GM12878 (cell line): ENCODE results near the gene YIPF6. TPM values are rescaled to one million over a fixed set of nuclear protein-coding genes. Genes with fewer than 3 reads are reported as not detected.

Experiments used
- ATAC-seq: fragments of 200-7000 bp; cut with Tn5 transposase; 3 replicates; pipeline ENCODE4 v1.9.1; 2020; ENCODE audit warnings: mild to moderate bottlenecking, moderate library complexity
- BruUV-seq: library from RNA; stranded (reverse); fragments of 400-500 nt; replicated peaks from 2 replicates; lab custom pipeline; 2021; lab: Mats Ljungman, UMichigan
- CTCF ChIA-PET: fragments of 300-600 bp; sonication (Branson Sonifier 250); formaldehyde crosslinking; extraction: SDS; loops from one replicate; lab custom pipeline; 2021; ENCODE audit warnings: inconsistent platforms; lab: Yijun Ruan, JAX
- POLR2A ChIA-PET: fragments of 350-600 bp; formaldehyde crosslinking; extraction: SDS; loops from one replicate; lab custom pipeline; 2021; ENCODE audit warnings: inconsistent platforms; lab: Charles Lee
- RAD21 ChIA-PET: fragments of 300-600 bp; sonication (Branson Sonifier 250); formaldehyde crosslinking; loops from one replicate; lab custom pipeline; 2023; ENCODE audit warnings: antibody characterized with exemption; ENCODE audit not compliant: unreplicated experiment; lab: Charles Lee
- SMC1A ChIA-PET: fragments of 300-600 bp; sonication (Branson Sonifier 250); formaldehyde crosslinking; loops from one replicate; lab custom pipeline; 2023; ENCODE audit not compliant: unreplicated experiment, uncharacterized antibody; lab: Charles Lee
- DNase-seq: peaks from one replicate; pipeline ENCODE4 v3.0.0-alpha.2; 2011; ENCODE audit warnings: low read depth, low spot score
- FAIRE-seq: peaks from 3 replicates; lab custom pipeline; 2011; peaks lifted over from hg19 to GRCh38; lab: Jason Lieb, UNC
- H2AFZ ChIP-seq: 2 replicates; pipeline ENCODE4 v1.6.0; 2011; ENCODE audit warnings: low read depth, low read length, control low read depth; ENCODE audit not compliant: control insufficient read depth
- H3K27ac ChIP-seq: 2 replicates; pipeline ENCODE4 v1.5.1; 2011; ENCODE audit warnings: control low read depth; ENCODE audit not compliant: control insufficient read depth, insufficient read depth
- H3K27me3 ChIP-seq, 2 experiments: replicated peaks in 1 of 2; 2 replicates each; pipeline versions ENCODE4 v1.6.0 to v1.6.1; 2011; ENCODE audit warnings: low read length in 1 of 2; ENCODE audit not compliant: control insufficient read depth in 2 of 2, insufficient read depth in 2 of 2
- H3K36me3 ChIP-seq, 2 experiments: 2 replicates each; pipeline ENCODE4 v1.5.1; 2011; ENCODE audit warnings: low read length in 1 of 2; ENCODE audit not compliant: control insufficient read depth in 2 of 2, insufficient read depth in 2 of 2
- H3K4me1 ChIP-seq: 2 replicates; pipeline ENCODE4 v1.6.1; 2011; ENCODE audit warnings: mild to moderate bottlenecking, low read length, moderate library complexity, mixed read lengths; ENCODE audit not compliant: control insufficient read depth, insufficient read depth
- H3K4me2 ChIP-seq: 2 replicates; pipeline ENCODE4 v1.6.0; 2011; ENCODE audit warnings: control low read depth; ENCODE audit not compliant: control insufficient read depth, insufficient read depth
- H3K4me3 ChIP-seq: fragments of 200-600 bp; sonication (generic); 2 replicates; pipeline ENCODE4 v1.5.1; 2016
- H3K79me2 ChIP-seq: 2 replicates; pipeline ENCODE4 v1.6.0; 2011; ENCODE audit warnings: low read length; ENCODE audit not compliant: control insufficient read depth, insufficient read depth
- H3K9ac ChIP-seq: 2 replicates; pipeline ENCODE4 v1.8.0; 2011; ENCODE audit warnings: low read length, control low read depth, mixed read lengths; ENCODE audit not compliant: control insufficient read depth, insufficient read depth
- H3K9me3 ChIP-seq: replicated peaks from 3 replicates; pipeline ENCODE4 v1.5.1; 2011; ENCODE audit warnings: mild to moderate bottlenecking, low read length; ENCODE audit not compliant: control insufficient read depth, insufficient read depth
- H4K20me1 ChIP-seq: 2 replicates; pipeline ENCODE4 v1.6.0; 2011; ENCODE audit not compliant: control insufficient read depth, insufficient read depth
- ATF7 ChIP-seq: fragments of 450-650 bp; IDR thresholded peaks from 2 replicates; pipeline ENCODE4 v1.6.1; 2016; ENCODE audit warnings: low read depth, mild to moderate bottlenecking
- CBX3 ChIP-seq: fragments of 200-600 bp; sonication (generic); IDR thresholded peaks from 2 replicates; pipeline ENCODE4 v1.6.1; 2016; ENCODE audit warnings: low read depth, borderline replicate concordance
- CHD1 ChIP-seq: IDR thresholded peaks from 2 replicates; pipeline ENCODE4 v1.6.1; 2012; ENCODE audit warnings: low read depth, low read length, improper control_type of control experiment
- CHD2 ChIP-seq: IDR thresholded peaks from 2 replicates; pipeline ENCODE4 v1.6.1; 2011; ENCODE audit warnings: low read depth, low read length, improper control_type of control experiment, borderline replicate concordance
- GATAD2B ChIP-seq: fragments of 450-650 bp; conservative IDR thresholded peaks from 2 replicates; pipeline ENCODE4 v1.6.1; 2017; ENCODE audit warnings: low read depth, mild to moderate bottlenecking, moderate library complexity
- HDGF ChIP-seq: fragments of 450-650 bp; IDR thresholded peaks from 2 replicates; pipeline ENCODE4 v1.6.1; 2016; ENCODE audit warnings: antibody characterized with exemption
- MTA3 ChIP-seq: IDR thresholded peaks from 2 replicates; pipeline ENCODE4 v1.6.1; 2012; ENCODE audit warnings: low read length, inconsistent platforms, borderline replicate concordance
- NR2F1 ChIP-seq: fragments of 450-650 bp; conservative IDR thresholded peaks from 2 replicates; pipeline ENCODE4 v1.6.1; 2017; ENCODE audit warnings: mild to moderate bottlenecking
- POLR2AphosphoS5 ChIP-seq: IDR thresholded peaks from 2 replicates; pipeline ENCODE4 v1.6.1; 2011; ENCODE audit warnings: mild to moderate bottlenecking, low read length, inconsistent platforms
- SIX5 ChIP-seq: IDR thresholded peaks from 2 replicates; pipeline ENCODE4 v1.6.1; 2011; ENCODE audit warnings: mild to moderate bottlenecking, low read depth, low read length, moderate library complexity; ENCODE audit not compliant: severe bottlenecking
- SREBF1 ChIP-seq: IDR thresholded peaks from 2 replicates; pipeline ENCODE4 v1.6.1; 2012; ENCODE audit warnings: mild to moderate bottlenecking, low read length
- SRF ChIP-seq, 2 experiments: IDR thresholded peaks; 2 replicates each; pipeline ENCODE4 v1.6.1; 2011; ENCODE audit warnings: low read depth in 2 of 2, low read length in 2 of 2, mild to moderate bottlenecking in 1 of 2, moderate library complexity in 1 of 2
- TARDBP ChIP-seq: IDR thresholded peaks from 2 replicates; pipeline ENCODE4 v1.6.1; 2016; ENCODE audit warnings: borderline replicate concordance
- ZNF207 ChIP-seq: fragments of 450-650 bp; IDR thresholded peaks from 2 replicates; pipeline ENCODE4 v1.6.1; 2014; ENCODE audit warnings: antibody characterized with exemption, mild to moderate bottlenecking, borderline replicate concordance
- WGBS: methylation state at CpG from one replicate; pipeline ENCODE4 v1.1.6; 2016; ENCODE audit warnings: low lambda C conversion rate; ENCODE audit not compliant: insufficient replicate concordance, insufficient coverage; ENCODE audit errors: missing lambda C conversion rate; 5-methylcytosine and 5-hydroxymethylcytosine counted together
- in situ Hi-C: fragments of 300-500 bp; cut with MboI; formaldehyde crosslinking; loops from 9 replicates; pipeline ENCODE4 v1.14.3; 2018; ENCODE audit warnings: mixed read lengths
- intact Hi-C: fragments of 100-400 bp; cut with micrococcal nuclease; formaldehyde crosslinking; loops from one replicate; pipeline ENCODE4 v1.14.2; 2022; ENCODE audit not compliant: unreplicated experiment
- polyA plus RNA-seq, 11 experiments: library from polyadenylated mRNA; depleted of rRNA in 4 of 11; unstranded in 6 of 11; stranded (reverse) in 5 of 11; fragments of >200 nt; fragmentation: Nextera tagmentation in 4 of 11; fragmentation: Illumina TruSeq in 1 of 11; extraction: Ambion mirVana in 4 of 11; extraction: Trizol in 1 of 11; gene quantifications; 1 replicate in 1 of 11; 2 replicates in 10 of 11; pipeline versions ENCODE4 v1.2.1 to v1.2.3, GENCODE V29; 2011 to 2016; ENCODE audit warnings: inconsistent platforms in 2 of 11, missing spikeins in 2 of 11, low read depth in 1 of 11
- total RNA-seq, 4 experiments: library from RNA; depleted of rRNA in 3 of 4; stranded (reverse); fragments of >200 nt in 3 of 4; fragmentation: Illumina TruSeq in 1 of 4; extraction: Trizol in 1 of 4; gene quantifications; 2 replicates each; pipeline versions ENCODE4 v1.2.1 to v1.2.3, GENCODE V29; 2013 to 2021
- TF ChIP-seq, protein P1 (sequence below): IDR thresholded peaks from 2 replicates; pipeline ENCODE4 v1.6.1; 2011; ENCODE audit warnings: low read depth, low read length, improper control_type of control experiment, borderline replicate concordance
- TF ChIP-seq, protein P2 (sequence below): fragments of 450-650 bp; IDR thresholded peaks from 2 replicates; pipeline ENCODE4 v1.6.1; 2017; ENCODE audit warnings: mild to moderate bottlenecking
- TF ChIP-seq, protein P3 (sequence below): fragments of 450-650 bp; formaldehyde crosslinking; IDR thresholded peaks from 2 replicates; pipeline ENCODE4 v1.4.0; 2022; ENCODE audit warnings: mild to moderate bottlenecking, moderate library complexity
- TF ChIP-seq, protein P4 (sequence below): fragments of 450-650 bp; IDR thresholded peaks from 2 replicates; pipeline ENCODE4 v1.6.1; 2014; ENCODE audit warnings: mild to moderate bottlenecking

YIPF6 gene
- total and polyA plus RNA-seq, 10 of the 15 experiments (the other 5 are each of a cell fraction or from before 2014, with no cell fraction given), result 5.9 to 23.1 (median 12.2) TPM

DNA sequence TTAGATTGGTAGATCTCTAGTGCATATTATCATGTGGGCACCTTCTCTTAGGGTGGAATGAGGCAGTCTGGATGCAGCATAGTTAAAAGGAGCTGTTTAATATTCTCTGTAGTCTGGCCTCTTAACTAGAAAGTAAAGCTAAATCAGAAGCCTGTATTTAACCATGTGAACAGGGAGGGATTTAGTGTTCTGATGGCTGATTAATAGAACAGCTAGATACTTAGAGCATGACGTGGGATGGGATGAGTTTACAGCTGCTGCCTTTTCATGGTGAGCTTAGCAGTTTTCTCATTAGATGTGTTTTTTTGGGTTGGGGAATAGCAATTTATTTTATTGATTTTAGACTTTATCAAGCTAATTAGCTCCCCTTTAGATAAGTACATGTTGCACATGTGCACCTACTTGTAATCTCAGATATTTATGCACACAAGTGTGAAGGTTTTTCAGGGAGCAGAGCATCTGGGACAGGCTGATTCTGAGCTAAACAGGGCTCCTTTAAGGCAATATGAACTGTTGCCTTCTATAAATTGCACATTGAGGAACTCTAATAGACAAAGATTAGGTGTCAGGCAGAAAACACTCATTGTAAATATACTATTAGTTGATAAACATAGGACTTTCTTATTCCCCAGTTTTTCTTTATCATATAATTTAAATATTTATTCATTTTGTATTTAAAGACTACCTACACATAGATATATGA is 34.1 kb downstream of the YIPF6 start (continued):
- TF ChIP-seq, protein P1, sequence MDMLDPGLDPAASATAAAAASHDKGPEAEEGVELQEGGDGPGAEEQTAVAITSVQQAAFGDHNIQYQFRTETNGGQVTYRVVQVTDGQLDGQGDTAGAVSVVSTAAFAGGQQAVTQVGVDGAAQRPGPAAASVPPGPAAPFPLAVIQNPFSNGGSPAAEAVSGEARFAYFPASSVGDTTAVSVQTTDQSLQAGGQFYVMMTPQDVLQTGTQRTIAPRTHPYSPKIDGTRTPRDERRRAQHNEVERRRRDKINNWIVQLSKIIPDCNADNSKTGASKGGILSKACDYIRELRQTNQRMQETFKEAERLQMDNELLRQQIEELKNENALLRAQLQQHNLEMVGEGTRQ, result no peak
- TF ChIP-seq GATAD2B (no peak), HDGF (no peak)

DNA sequence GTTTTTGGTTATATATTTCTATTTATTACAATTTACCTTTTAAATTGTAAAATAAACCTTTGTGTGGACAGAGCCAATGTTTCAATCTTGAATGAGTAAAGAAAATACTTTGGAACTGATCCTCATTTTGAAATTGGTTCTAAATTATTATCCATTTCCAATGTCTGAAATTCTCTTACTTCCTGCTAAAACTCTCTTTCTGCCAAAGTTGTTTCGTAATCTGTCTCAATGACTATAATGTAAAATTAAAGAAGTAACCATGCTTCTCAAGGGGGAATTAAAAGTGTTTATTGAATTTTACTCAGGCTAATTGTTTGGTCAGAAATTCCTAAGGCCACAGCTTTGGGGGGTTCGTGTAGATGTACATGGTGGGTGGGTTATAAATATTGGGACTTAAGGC is 34.8 kb downstream of the YIPF6 start:
- no peak overlapping the region for H3K4me2 ChIP-seq
- no peaks in the 10 kb centered on the region for H3K9me3 ChIP-seq
- H3K79me2 ChIP-seq, result no peaks in the 10 kb centered on the region
- no peaks in the 10 kb centered on the region for H3K36me3 ChIP-seq
- ChIA-PET POLR2A (no interaction called here), CTCF (no interaction called here), RAD21 (no interaction called here), SMC1A (no interaction called here)
- no peak for TF ChIP-seq SIX5
- no peak for TF ChIP-seq TARDBP
- TF ChIP-seq SREBF1, result no peak
- no peak for TF ChIP-seq CBX3
- TF ChIP-seq, protein P2, sequence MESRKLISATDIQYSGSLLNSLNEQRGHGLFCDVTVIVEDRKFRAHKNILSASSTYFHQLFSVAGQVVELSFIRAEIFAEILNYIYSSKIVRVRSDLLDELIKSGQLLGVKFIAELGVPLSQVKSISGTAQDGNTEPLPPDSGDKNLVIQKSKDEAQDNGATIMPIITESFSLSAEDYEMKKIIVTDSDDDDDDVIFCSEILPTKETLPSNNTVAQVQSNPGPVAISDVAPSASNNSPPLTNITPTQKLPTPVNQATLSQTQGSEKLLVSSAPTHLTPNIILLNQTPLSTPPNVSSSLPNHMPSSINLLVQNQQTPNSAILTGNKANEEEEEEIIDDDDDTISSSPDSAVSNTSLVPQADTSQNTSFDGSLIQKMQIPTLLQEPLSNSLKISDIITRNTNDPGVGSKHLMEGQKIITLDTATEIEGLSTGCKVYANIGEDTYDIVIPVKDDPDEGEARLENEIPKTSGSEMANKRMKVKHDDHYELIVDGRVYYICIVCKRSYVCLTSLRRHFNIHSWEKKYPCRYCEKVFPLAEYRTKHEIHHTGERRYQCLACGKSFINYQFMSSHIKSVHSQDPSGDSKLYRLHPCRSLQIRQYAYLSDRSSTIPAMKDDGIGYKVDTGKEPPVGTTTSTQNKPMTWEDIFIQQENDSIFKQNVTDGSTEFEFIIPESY, result no peak
- TF ChIP-seq, protein P3, sequence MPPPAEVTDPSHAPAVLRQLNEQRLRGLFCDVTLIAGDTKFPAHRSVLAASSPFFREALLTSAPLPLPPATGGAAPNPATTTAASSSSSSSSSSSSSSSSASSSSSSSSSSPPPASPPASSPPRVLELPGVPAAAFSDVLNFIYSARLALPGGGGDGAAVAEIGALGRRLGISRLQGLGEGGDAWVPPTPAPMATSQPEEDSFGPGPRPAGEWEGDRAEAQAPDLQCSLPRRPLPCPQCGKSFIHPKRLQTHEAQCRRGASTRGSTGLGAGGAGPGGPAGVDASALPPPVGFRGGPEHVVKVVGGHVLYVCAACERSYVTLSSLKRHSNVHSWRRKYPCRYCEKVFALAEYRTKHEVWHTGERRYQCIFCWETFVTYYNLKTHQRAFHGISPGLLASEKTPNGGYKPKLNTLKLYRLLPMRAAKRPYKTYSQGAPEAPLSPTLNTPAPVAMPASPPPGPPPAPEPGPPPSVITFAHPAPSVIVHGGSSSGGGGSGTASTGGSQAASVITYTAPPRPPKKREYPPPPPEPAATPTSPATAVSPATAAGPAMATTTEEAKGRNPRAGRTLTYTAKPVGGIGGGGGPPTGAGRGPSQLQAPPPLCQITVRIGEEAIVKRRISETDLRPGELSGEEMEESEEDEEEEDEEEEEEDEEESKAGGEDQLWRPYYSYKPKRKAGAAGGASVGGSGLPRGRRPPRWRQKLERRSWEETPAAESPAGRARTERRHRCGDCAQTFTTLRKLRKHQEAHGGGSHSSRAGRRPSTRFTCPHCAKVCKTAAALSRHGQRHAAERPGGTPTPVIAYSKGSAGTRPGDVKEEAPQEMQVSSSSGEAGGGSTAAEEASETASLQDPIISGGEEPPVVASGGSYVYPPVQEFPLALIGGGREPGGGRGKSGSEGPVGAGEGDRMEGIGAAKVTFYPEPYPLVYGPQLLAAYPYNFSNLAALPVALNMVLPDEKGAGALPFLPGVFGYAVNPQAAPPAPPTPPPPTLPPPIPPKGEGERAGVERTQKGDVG, result no peak
- TF ChIP-seq CHD1, result no peak
- TF ChIP-seq SRF (IDR thresholded peaks at IDR 0.05; ENCODE audit: low read depth in 2 of 2, low read length in 2 of 2), result no peak
- TF ChIP-seq, protein P4, sequence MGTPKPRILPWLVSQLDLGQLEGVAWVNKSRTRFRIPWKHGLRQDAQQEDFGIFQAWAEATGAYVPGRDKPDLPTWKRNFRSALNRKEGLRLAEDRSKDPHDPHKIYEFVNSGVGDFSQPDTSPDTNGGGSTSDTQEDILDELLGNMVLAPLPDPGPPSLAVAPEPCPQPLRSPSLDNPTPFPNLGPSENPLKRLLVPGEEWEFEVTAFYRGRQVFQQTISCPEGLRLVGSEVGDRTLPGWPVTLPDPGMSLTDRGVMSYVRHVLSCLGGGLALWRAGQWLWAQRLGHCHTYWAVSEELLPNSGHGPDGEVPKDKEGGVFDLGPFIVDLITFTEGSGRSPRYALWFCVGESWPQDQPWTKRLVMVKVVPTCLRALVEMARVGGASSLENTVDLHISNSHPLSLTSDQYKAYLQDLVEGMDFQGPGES, result no peak
- no peak for TF ChIP-seq MTA3
- no peak for TF ChIP-seq CHD2
- no peak for TF ChIP-seq POLR2AphosphoS5
- TF ChIP-seq ZNF207, result no peak
- no peak for TF ChIP-seq ATF7
- no peak for TF ChIP-seq NR2F1
- H2AFZ ChIP-seq, result no peak overlapping the region
- no peak for ATAC-seq
- H3K27ac ChIP-seq, result no peak overlapping the region
- H3K9ac ChIP-seq, result no peak overlapping the region
- H3K4me3 ChIP-seq, result no peak overlapping the region
- FAIRE-seq, result no peak
- 53% methylated on average over 2 of the region's 2 CpGs for WGBS
- in situ Hi-C loops (no loop called here), intact Hi-C loops (no loop called here)
- BruUV-seq, result no TSS peak
- no peak for DNase-seq
- no peaks in the 10 kb centered on the region for H3K4me1 ChIP-seq
- H3K27me3 ChIP-seq, result no peaks in the 10 kb centered on the region
- H4K20me1 ChIP-seq, result no peaks in the 10 kb centered on the region
